Gastroesophageal sphincter (tissue), 3 donors: Measurements from ENCODE around the gene PPIB.

Source experiments
- POLR2A ChIP-seq, 2 donors: fragments of 450-650 bp; IDR thresholded peaks; one replicate each; pipeline ENCODE4 v1.6.1; 2017; ENCODE audit warnings: antibody characterized with exemption in 2 of 2, mild to moderate bottlenecking in 2 of 2, moderate library complexity in 1 of 2
- TF ChIP-seq, protein P1 (sequence below), 4 experiments: fragments of 200-600 bp in 2 of 4; fragments of 450-650 bp in 2 of 4; sonication (generic) in 1 of 4; IDR thresholded peaks; one replicate each; pipeline ENCODE4 v1.5.1; 2017 to 2019; ENCODE audit warnings: antibody characterized with exemption in 4 of 4, mild to moderate bottlenecking in 2 of 4, moderate library complexity in 2 of 4

DNA sequence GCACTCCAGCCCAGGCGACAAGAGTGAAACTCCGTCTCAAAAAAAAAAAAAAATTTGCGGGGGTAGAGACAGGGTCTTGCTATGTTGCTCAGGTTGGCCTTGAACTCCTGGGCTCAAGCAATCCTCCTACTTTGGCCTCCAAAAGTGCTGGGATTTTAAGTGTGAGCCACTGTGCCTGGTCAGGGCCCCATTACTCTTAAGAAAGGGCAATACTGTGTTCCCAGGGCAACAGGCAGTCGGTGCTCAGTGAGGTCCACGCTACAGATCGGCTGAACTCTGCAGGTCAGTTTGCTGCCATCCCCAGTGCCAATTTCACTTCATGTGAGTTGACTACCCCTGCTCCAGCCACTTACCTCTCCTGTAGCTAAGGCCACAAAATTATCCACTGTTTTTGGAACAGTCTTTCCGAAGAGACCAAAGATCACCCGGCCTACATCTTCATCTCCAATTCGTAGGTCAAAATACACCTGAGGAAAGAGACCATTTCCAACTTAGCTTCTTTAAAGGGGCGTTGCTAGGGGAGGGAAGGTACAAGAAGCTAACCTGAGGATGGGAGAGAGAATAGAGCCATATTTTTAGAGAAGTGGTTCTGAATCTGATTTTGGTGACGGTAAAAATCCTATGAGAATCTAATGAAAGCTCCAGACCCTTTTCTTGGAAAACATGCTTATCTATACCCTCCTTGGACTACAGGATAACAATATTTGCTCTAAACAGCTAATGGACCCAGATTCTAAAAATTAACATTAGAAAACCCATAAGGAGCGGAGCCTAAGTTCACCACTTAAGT lies 939 bp downstream of the PPIB start:
- TF ChIP-seq, protein P1, sequence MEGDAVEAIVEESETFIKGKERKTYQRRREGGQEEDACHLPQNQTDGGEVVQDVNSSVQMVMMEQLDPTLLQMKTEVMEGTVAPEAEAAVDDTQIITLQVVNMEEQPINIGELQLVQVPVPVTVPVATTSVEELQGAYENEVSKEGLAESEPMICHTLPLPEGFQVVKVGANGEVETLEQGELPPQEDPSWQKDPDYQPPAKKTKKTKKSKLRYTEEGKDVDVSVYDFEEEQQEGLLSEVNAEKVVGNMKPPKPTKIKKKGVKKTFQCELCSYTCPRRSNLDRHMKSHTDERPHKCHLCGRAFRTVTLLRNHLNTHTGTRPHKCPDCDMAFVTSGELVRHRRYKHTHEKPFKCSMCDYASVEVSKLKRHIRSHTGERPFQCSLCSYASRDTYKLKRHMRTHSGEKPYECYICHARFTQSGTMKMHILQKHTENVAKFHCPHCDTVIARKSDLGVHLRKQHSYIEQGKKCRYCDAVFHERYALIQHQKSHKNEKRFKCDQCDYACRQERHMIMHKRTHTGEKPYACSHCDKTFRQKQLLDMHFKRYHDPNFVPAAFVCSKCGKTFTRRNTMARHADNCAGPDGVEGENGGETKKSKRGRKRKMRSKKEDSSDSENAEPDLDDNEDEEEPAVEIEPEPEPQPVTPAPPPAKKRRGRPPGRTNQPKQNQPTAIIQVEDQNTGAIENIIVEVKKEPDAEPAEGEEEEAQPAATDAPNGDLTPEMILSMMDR (IDR thresholded peaks at IDR 0.05) = no peak
- no peak for TF ChIP-seq POLR2A (IDR thresholded peaks at IDR 0.05)
